ENCODE data around the gene AQP4.

AQP4 gene

GRCh38 chr18:26813043-26813442 is 52.5 kb downstream of the AQP4 start:
- Histone ChIP-seq H3K9me3 (ENCODE audit: control insufficient read depth in 5 of 5, low read length in 5 of 5) (peaks cover 0 to 3% (median 2%) of the 10 kb centered on the region in 5 donors), H3K27ac (ENCODE audit: low read depth, low read length) (no peak overlapping the region), H3K27me3 (ENCODE audit: control insufficient read depth in 5 of 5, insufficient read depth in 4 of 5, low read length in 5 of 5) (no peaks in the 10 kb centered on the region), H3K4me3 (ENCODE audit: low read depth in 1 of 5, low read length in 5 of 5) (no peak overlapping the region), H3K9ac (ENCODE audit: low read length in 5 of 5) (no peak overlapping the region), H3K36me3 (ENCODE audit: control insufficient read depth in 5 of 5, insufficient read depth in 5 of 5, low read length in 5 of 5) (no peaks in the 10 kb centered on the region), H3K4me1 (ENCODE audit: control insufficient read depth in 5 of 5, insufficient read depth in 5 of 5, low read length in 5 of 5) (no peaks in the 10 kb centered on the region)

GRCh38 chr18:26812462-26812861 is 53.0 kb downstream of the AQP4 start:
- no peaks in the 10 kb centered on the region for H3K4me1 ChIP-seq (ENCODE audit: control insufficient read depth in 5 of 5, insufficient read depth in 5 of 5, low read length in 5 of 5)

GRCh38 chr18:26809346-26809745 is 56.2 kb downstream of the AQP4 start:
- Histone ChIP-seq H3K36me3 (ENCODE audit: control insufficient read depth in 5 of 5, insufficient read depth in 5 of 5, low read length in 5 of 5) (no peaks in the 10 kb centered on the region), H3K4me3 (ENCODE audit: low read depth in 1 of 5, low read length in 5 of 5) (no peak overlapping the region), H3K27me3 (ENCODE audit: control insufficient read depth in 5 of 5, insufficient read depth in 4 of 5, low read length in 5 of 5) (no peaks in the 10 kb centered on the region), H3K9ac (ENCODE audit: low read length in 5 of 5) (no peak overlapping the region), H3K27ac (ENCODE audit: low read depth, low read length) (no peak overlapping the region), H3K9me3 (ENCODE audit: control insufficient read depth in 5 of 5, low read length in 5 of 5) (no peaks in the 10 kb centered on the region), H3K4me1 (ENCODE audit: control insufficient read depth in 5 of 5, insufficient read depth in 5 of 5, low read length in 5 of 5) (peaks cover 0 to 8% (median 3%) of the 10 kb centered on the region in 5 donors)

More at GRCh38 chr18:26812462-26812861, 53.0 kb downstream of the AQP4 start:
- no peaks in the 10 kb centered on the region for H3K36me3 ChIP-seq (ENCODE audit: control insufficient read depth in 5 of 5, insufficient read depth in 5 of 5, low read length in 5 of 5)
- peaks cover 0 to 2% (median 0%) of the 10 kb centered on the region in 5 donors for H3K9me3 ChIP-seq (ENCODE audit: control insufficient read depth in 5 of 5, low read length in 5 of 5)
- no peak overlapping the region for H3K27ac ChIP-seq (ENCODE audit: low read depth, low read length)
- H3K4me3 ChIP-seq (ENCODE audit: low read depth in 1 of 5, low read length in 5 of 5) = no peak overlapping the region
- no peaks in the 10 kb centered on the region for H3K27me3 ChIP-seq (ENCODE audit: control insufficient read depth in 5 of 5, insufficient read depth in 4 of 5, low read length in 5 of 5)
- H3K9ac ChIP-seq (ENCODE audit: low read length in 5 of 5) = no peak overlapping the region

GRCh38 chr18:26806224-26806623 is 59.3 kb downstream of the AQP4 start:
- Histone ChIP-seq H3K9me3 (ENCODE audit: control insufficient read depth in 5 of 5, low read length in 5 of 5) (no peaks in the 10 kb centered on the region), H3K9ac (ENCODE audit: low read length in 5 of 5) (no peak overlapping the region), H3K36me3 (ENCODE audit: control insufficient read depth in 5 of 5, insufficient read depth in 5 of 5, low read length in 5 of 5) (no peaks in the 10 kb centered on the region), H3K27me3 (ENCODE audit: control insufficient read depth in 5 of 5, insufficient read depth in 4 of 5, low read length in 5 of 5) (no peaks in the 10 kb centered on the region), H3K4me3 (ENCODE audit: low read depth in 1 of 5, low read length in 5 of 5) (no peak overlapping the region), H3K4me1 (ENCODE audit: control insufficient read depth in 5 of 5, insufficient read depth in 5 of 5, low read length in 5 of 5) (peaks cover 0 to 9% (median 3%) of the 10 kb centered on the region in 5 donors), H3K27ac (ENCODE audit: low read depth, low read length) (no peak overlapping the region)

GRCh38 chr18:26804519-26804918 is 61.0 kb downstream of the AQP4 start:
- Histone ChIP-seq H3K36me3 (ENCODE audit: control insufficient read depth in 5 of 5, insufficient read depth in 5 of 5, low read length in 5 of 5) (no peaks in the 10 kb centered on the region), H3K4me1 (ENCODE audit: control insufficient read depth in 5 of 5, insufficient read depth in 5 of 5, low read length in 5 of 5) (peaks cover 0 to 9% (median 3%) of the 10 kb centered on the region in 5 donors), H3K9me3 (ENCODE audit: control insufficient read depth in 5 of 5, low read length in 5 of 5) (no peaks in the 10 kb centered on the region), H3K27me3 (ENCODE audit: control insufficient read depth in 5 of 5, insufficient read depth in 4 of 5, low read length in 5 of 5) (no peaks in the 10 kb centered on the region), H3K4me3 (ENCODE audit: low read depth in 1 of 5, low read length in 5 of 5) (no peak overlapping the region), H3K27ac (ENCODE audit: low read depth, low read length) (no peak overlapping the region), H3K9ac (ENCODE audit: low read length in 5 of 5) (no peak overlapping the region)

GRCh38 chr18:26803643-26804042 is 61.9 kb downstream of the AQP4 start:
- no peak overlapping the region for H3K9ac ChIP-seq (ENCODE audit: low read length in 5 of 5)
- no peaks in the 10 kb centered on the region for H3K27me3 ChIP-seq (ENCODE audit: control insufficient read depth in 5 of 5, insufficient read depth in 4 of 5, low read length in 5 of 5)
- no peaks in the 10 kb centered on the region for H3K36me3 ChIP-seq (ENCODE audit: control insufficient read depth in 5 of 5, insufficient read depth in 5 of 5, low read length in 5 of 5)
- H3K4me1 ChIP-seq (ENCODE audit: control insufficient read depth in 5 of 5, insufficient read depth in 5 of 5, low read length in 5 of 5) = peaks cover 0 to 9% (median 3%) of the 10 kb centered on the region in 5 donors
- H3K27ac ChIP-seq (ENCODE audit: low read depth, low read length) = no peak overlapping the region
- no peak overlapping the region for H3K4me3 ChIP-seq (ENCODE audit: low read depth in 1 of 5, low read length in 5 of 5)
- peaks cover 0 to 2% (median 0%) of the 10 kb centered on the region in 5 donors for H3K9me3 ChIP-seq (ENCODE audit: control insufficient read depth in 5 of 5, low read length in 5 of 5)

- peaks cover 0 to 9% (median 3%) of the 10 kb centered on the region in 5 donors for H3K4me1 ChIP-seq (ENCODE audit: control insufficient read depth in 5 of 5, insufficient read depth in 5 of 5, low read length in 5 of 5)
- H3K9me3 ChIP-seq (ENCODE audit: control insufficient read depth in 5 of 5, low read length in 5 of 5) = peaks cover 0 to 2% (median 0%) of the 10 kb centered on the region in 5 donors
- H3K27ac ChIP-seq (ENCODE audit: low read depth, low read length) = no peak overlapping the region
- H3K27me3 ChIP-seq (ENCODE audit: control insufficient read depth in 5 of 5, insufficient read depth in 4 of 5, low read length in 5 of 5) = no peaks in the 10 kb centered on the region
- no peaks in the 10 kb centered on the region for H3K36me3 ChIP-seq (ENCODE audit: control insufficient read depth in 5 of 5, insufficient read depth in 5 of 5, low read length in 5 of 5)
- H3K9ac ChIP-seq (ENCODE audit: low read length in 5 of 5) = no peak overlapping the region
- no peak overlapping the region for H3K4me3 ChIP-seq (ENCODE audit: low read depth in 1 of 5, low read length in 5 of 5)
Measured at GRCh38 chr18:26802330-26803200, 62.9 kb downstream of the AQP4 start.
